Measurements from ENCODE around the gene MYH9.

DNA sequence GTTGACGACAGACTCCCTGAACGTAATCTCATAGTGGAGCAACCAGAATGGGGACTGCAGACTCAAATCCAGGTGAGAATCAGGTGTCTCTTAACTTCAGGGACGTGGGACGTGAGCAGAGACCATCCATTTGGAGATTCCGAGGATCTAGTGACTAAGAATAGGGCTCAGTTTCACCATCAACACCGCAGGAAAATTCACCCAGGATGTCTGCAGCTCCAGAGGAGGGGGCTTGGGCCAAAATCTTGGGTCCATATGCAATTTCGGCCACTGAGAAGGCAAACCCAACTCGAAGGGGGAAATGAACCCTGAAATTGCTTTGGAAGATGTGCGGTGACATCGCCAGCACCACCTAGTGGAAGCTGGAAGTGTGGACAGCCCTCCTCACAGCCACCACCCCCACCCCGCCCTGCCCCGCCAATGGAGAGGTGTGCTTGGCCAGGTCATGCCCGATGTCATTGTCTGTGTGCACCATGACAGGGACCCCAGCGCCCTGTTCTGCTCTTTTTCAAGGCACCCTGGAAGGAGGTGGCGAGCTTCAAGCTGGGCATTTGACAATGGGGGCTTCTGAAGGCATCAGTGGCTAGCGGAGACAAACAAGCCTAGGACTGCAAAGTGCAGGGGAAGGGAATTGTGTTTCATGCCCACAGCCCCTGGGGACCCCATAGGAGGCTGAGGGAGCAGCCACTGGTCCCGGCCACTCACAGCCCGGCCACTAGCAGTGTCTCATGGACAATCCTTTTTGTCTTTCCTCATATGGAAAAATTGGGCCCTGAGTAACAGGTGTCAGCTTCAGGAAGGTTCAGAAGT lies 110.1 kb downstream of the MYH9 start:
- TF ChIP-seq EZH2 (IDR thresholded peaks at IDR 0.05; ENCODE audit: low read depth) (no peak), CTCF (conservative IDR thresholded peaks at IDR 0.05) (peak; percentile 91)
